Activated CD4-positive, CD25-positive, alpha-beta regulatory T cell treated with anti-CD3 and anti-CD28 coated beads, Interleukin-2, amount 50 U/mL, for 24 hours (primary cell): ENCODE results near the gene ABI1.
"Not testable (repeated sequence)": the region's sequence is repeated elsewhere in the genome, so short reads cannot be mapped to it uniquely, and the experiment has no call there.

Experiments
- ATAC-seq, 2 donors: fragments of 150-1000 bp; cut with Tn5 transposase; one replicate each; pipeline ENCODE4 v1.10.0; 2021; ENCODE audit warnings: mild to moderate bottlenecking in 1 of 2, moderate library complexity in 1 of 2

Gene ABI1

GRCh38 chr10:26804418-26805393, 56.1 kb downstream of the ABI1 start:
- ATAC-seq = peak in 1 of 2 donors; percentile 24

GRCh38 chr10:26803849-26804248, 56.9 kb downstream of the ABI1 start:
- ATAC-seq = no peak

GRCh38 chr10:26802527-26802926, 58.2 kb downstream of the ABI1 start:
- no peak for ATAC-seq

GRCh38 chr10:26801831-26802230, 58.9 kb downstream of the ABI1 start:
- ATAC-seq = no peak

DNA sequence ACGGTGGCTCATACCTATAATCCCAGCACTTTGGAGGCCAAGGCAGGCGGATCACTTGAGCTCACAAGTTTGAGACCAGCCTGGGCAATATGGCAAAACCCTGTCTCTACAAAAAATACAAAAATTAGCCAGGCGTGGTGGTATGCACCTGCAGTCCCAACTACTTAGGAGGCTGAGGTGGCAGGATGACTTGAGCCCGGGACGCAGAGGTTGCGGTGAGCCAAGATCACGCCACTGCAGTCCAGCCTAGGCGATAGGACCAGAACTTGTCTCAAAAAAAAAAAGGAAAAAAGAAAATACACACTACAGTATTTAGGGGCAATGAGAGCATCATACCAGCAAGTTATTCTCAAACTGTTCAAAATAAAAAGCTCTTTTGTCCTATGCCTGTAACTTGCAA, 59.5 kb downstream of the ABI1 start:
- ATAC-seq = no peak

GRCh38 chr10:26800468-26800867, 60.3 kb downstream of the ABI1 start:
- ATAC-seq = no peak

DNA sequence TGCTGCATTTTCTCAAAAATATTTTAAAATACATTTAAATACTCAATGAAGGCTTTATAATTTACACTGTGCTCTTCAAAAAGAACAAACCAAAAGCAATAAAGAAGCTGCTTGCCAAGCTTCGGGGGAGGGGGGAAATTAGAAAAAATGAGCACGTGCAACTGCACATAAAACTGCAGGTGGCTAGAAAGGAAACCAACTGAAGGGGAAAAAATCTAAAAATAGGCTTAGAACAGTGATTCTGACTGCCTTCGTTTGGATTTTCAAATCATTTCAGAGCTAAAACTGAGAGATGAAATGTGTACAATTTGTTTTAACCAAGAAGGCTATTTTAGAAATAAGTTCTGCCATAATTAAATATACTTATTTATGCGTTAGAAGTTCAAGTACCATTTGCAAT, 61.4 kb downstream of the ABI1 start:
- ATAC-seq = peak in 1 of 2 donors; percentile 48

- ATAC-seq = no peak
Measured at GRCh38 chr10:26798298-26798697, 62.5 kb downstream of the ABI1 start.

GRCh38 chr10:26797340-26797739, 63.4 kb downstream of the ABI1 start:
- no peak for ATAC-seq

GRCh38 chr10:26792758-26793495, 67.8 kb downstream of the ABI1 start:
- ATAC-seq = no peak

- no peak for ATAC-seq
Measured at GRCh38 chr10:26790221-26790995, 70.3 kb downstream of the ABI1 start.

DNA sequence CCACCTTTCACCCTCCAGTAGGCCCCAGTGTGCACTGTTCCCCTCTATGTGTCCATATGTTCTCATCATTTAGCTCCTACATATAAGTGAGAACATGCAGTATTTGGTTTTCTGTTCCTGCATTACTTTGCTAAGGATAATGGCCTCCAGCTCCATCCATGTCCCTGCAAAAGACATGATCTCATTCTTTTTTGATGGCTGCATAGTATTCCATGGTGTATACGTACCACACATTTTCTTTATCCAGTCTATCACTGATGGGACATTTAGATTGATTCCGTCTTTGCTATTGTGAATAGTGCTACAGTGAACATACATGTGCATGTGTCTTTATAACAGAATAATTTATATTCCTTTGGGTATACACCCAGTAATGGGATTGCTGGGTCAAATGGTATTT, 71.0 kb downstream of the ABI1 start:
- not testable (repeated sequence) for ATAC-seq

DNA sequence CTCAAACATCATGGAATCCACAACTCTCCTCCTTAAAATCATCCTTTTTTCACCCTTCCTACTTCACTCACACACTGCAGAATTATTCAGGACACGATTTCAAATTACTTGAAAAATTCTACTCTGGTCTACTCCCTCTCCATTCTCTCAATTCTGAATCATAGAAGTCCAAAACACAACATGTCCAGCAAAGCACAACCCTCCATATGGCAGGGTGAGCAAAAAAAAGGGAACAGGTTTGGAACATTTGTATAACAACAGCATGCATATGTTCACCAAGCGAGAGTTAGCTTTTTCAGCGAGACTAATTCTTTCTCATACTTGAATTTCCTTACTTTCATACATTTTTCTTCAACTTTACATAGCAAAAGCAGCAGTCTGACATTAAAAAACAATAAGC, 73.4 kb downstream of the ABI1 start:
- no peak for ATAC-seq

- ATAC-seq = peak in 1 of 2 donors; percentile 40
Measured at GRCh38 chr10:26781797-26782196, 79.0 kb downstream of the ABI1 start.

GRCh38 chr10:26780793-26781601, 79.8 kb downstream of the ABI1 start:
- ATAC-seq = peak; percentile 73 to 76

- ATAC-seq = no peak
Measured at GRCh38 chr10:26780106-26780792, 80.5 kb downstream of the ABI1 start.

DNA sequence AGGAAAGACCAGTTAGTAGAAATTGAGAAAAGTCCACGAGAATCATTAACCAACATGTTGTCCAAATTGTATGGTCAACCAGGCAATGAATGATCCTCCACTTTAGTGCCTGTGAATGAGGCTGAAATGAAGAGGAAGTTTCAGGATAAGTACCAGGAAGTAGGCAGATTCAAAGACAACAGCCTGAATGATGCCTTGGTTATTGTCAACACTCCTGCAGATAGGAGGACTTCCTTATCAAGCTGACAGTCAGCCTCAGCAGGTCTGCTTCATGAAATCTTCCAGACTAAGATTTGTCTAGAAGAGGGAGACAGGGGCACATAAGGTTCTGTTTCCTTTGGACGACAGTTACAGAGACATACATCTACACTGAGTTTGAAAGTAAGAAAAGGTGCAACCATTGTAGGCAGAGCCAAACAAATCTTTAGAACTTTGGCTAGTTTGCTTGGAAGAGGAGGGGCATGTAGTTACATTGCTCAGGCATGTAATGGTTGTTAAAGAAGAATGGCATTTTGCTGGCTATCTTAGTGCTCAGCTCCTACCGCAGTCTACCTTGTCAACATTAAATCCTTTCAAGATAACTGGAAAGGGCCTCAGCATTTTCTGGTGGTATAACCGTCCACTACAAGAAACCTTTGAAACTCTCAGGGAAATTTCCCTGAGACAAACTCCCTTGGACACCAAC, 81.4 kb downstream of the ABI1 start:
- ATAC-seq = no peak

- ATAC-seq = peak in 1 of 2 donors; percentile 31
Measured at GRCh38 chr10:26777686-26778085, 83.1 kb downstream of the ABI1 start.

GRCh38 chr10:26776258-26776657, 84.5 kb downstream of the ABI1 start:
- no peak for ATAC-seq

- ATAC-seq = peak; percentile 65 to 71
Measured at GRCh38 chr10:26773633-26774032, 87.1 kb downstream of the ABI1 start.

GRCh38 chr10:26770069-26770468, 90.7 kb downstream of the ABI1 start:
- no peak for ATAC-seq
